ENCODE measurements around the gene PSORS1C2. TPM values are rescaled to one million over a fixed set of nuclear protein-coding genes. Genes with fewer than 3 reads are reported as not detected.

The PSORS1C2 gene
- total RNA-seq, 1 donor from 2014 or later: not detected

- no peak for DNase-seq
- no peak for ATAC-seq (ENCODE audit: poor library complexity)
- intact Hi-C loops (cut with DNase I): no loop called here
These were observed 6.5 kb upstream of the PSORS1C2 start for GRCh38 chr6:31145386-31145785.

GRCh38 chr6:31144970-31145340 lies 6.1 kb upstream of the PSORS1C2 start:
- intact Hi-C loops (cut with DNase I): no loop called here
- no peak for ATAC-seq (ENCODE audit: poor library complexity)
- no peak for DNase-seq

GRCh38 chr6:31144296-31144969 lies 5.6 kb upstream of the PSORS1C2 start:
- intact Hi-C loops (cut with DNase I): no loop called here
- ATAC-seq (ENCODE audit: poor library complexity): no peak

GRCh38 chr6:31143148-31143547 lies 4.3 kb upstream of the PSORS1C2 start:
- ATAC-seq (ENCODE audit: poor library complexity) (peak; percentile 83), DNase-seq (peak; percentile 82)
- intact Hi-C loops (cut with DNase I): no loop called here

More at GRCh38 chr6:31144296-31144969, 5.6 kb upstream of the PSORS1C2 start:
- DNase-seq: no peak

GRCh38 chr6:31142361-31142761 lies 3.5 kb upstream of the PSORS1C2 start:
- intact Hi-C loops (cut with DNase I): no loop called here
- ATAC-seq (ENCODE audit: poor library complexity): peak; percentile 28
- DNase-seq: no peak

GRCh38 chr6:31140643-31141042 lies 1.8 kb upstream of the PSORS1C2 start:
- intact Hi-C loops (cut with DNase I): no loop called here
- DNase-seq: no peak
- ATAC-seq (ENCODE audit: poor library complexity): no peak

GRCh38 chr6:31139599-31139998 lies 733 bp upstream of the PSORS1C2 start:
- DNase-seq (no peak), ATAC-seq (ENCODE audit: poor library complexity) (no peak)
- intact Hi-C loops (cut with DNase I): loop anchor here (5.0 kb wide), 2 partner anchors 53 to 228 kb away; no protein-coding TSS in a partner anchor

- DNase-seq (no peak), ATAC-seq (ENCODE audit: poor library complexity) (no peak)
- intact Hi-C loops (cut with DNase I): loop anchor here (5.0 kb wide), 2 partner anchors 57 to 232 kb away; no protein-coding TSS in a partner anchor
These were observed 3.2 kb downstream of the PSORS1C2 start for GRCh38 chr6:31135710-31136109.

GRCh38 chr6:31132806-31133205 lies 6.1 kb downstream of the PSORS1C2 start:
- ATAC-seq (ENCODE audit: poor library complexity): no peak
- intact Hi-C loops (cut with DNase I): no loop called here
- DNase-seq: no peak

GRCh38 chr6:31131595-31131994 lies 7.3 kb downstream of the PSORS1C2 start:
- ATAC-seq (ENCODE audit: poor library complexity) (no peak), DNase-seq (no peak)
- intact Hi-C loops (cut with DNase I): no loop called here

- DNase-seq: no peak
- ATAC-seq (ENCODE audit: poor library complexity): no peak
- intact Hi-C loops (cut with DNase I): no loop called here
These were observed 8.1 kb downstream of the PSORS1C2 start for GRCh38 chr6:31130751-31131150.

- DNase-seq: no peak
- intact Hi-C loops (cut with DNase I): no loop called here
These were observed 9.7 kb downstream of the PSORS1C2 start for GRCh38 chr6:31129130-31129529.

GRCh38 chr6:31128093-31128676 lies 10.7 kb downstream of the PSORS1C2 start:
- ATAC-seq (ENCODE audit: poor library complexity): peak; percentile 45
- no peak for DNase-seq
- intact Hi-C loops (cut with DNase I): no loop called here

More at GRCh38 chr6:31129130-31129529, 9.7 kb downstream of the PSORS1C2 start:
- no peak for ATAC-seq (ENCODE audit: poor library complexity)

- ATAC-seq (ENCODE audit: poor library complexity): peak; percentile 23
- DNase-seq: no peak
- intact Hi-C loops (cut with DNase I): no loop called here
These were observed 12.3 kb downstream of the PSORS1C2 start for GRCh38 chr6:31126396-31127175.

GRCh38 chr6:31125586-31126363 lies 13.1 kb downstream of the PSORS1C2 start:
- ATAC-seq (ENCODE audit: poor library complexity) (peak; percentile 45), DNase-seq (no peak)
- intact Hi-C loops (cut with DNase I): no loop called here

- intact Hi-C loops (cut with DNase I): no loop called here
- no peak for DNase-seq
- peak; percentile 14 for ATAC-seq (ENCODE audit: poor library complexity)
These were observed 13.7 kb downstream of the PSORS1C2 start for GRCh38 chr6:31125162-31125561.

GRCh38 chr6:31122791-31123706 lies 15.8 kb downstream of the PSORS1C2 start:
- DNase-seq: peak; percentile 63
- ATAC-seq (ENCODE audit: poor library complexity): peak; percentile 82
- intact Hi-C loops (cut with DNase I): no loop called here

All from Right ventricle myocardium superior (tissue), 1 donor.